H9 (cell line): ENCODE data around the gene STARD7. TPM values are rescaled to one million over a fixed set of nuclear protein-coding genes. Genes with fewer than 3 reads are reported as not detected.

ENCODE experiments used
- DNase-seq: peaks from one replicate; pipeline ENCODE4 v3.0.0-alpha.2; 2017
- H2AFZ ChIP-seq: one replicate; pipeline ENCODE4 v1.6.1; 2013; ENCODE audit warnings: mild to moderate bottlenecking, low read length, control low read depth, moderate library complexity
- H2AK5ac ChIP-seq: 2 replicates; pipeline ENCODE4 v1.6.1; 2013; ENCODE audit warnings: low read length, control low read depth, mixed read lengths; ENCODE audit not compliant: insufficient read length
- H2BK120ac ChIP-seq: one replicate; pipeline ENCODE4 v1.6.1; 2013; ENCODE audit warnings: low read depth, mild to moderate bottlenecking, low read length, control low read depth, inconsistent platforms; ENCODE audit not compliant: poor library complexity, severe bottlenecking
- H2BK12ac ChIP-seq: 2 replicates; pipeline ENCODE4 v1.6.1; 2013; ENCODE audit warnings: low read length, control low read depth, mixed read lengths, low read depth; ENCODE audit not compliant: insufficient read length
- H2BK15ac ChIP-seq: 2 replicates; pipeline ENCODE4 v1.6.1; 2013; ENCODE audit warnings: low read depth, low read length, control low read depth
- H2BK20ac ChIP-seq: one replicate; pipeline ENCODE4 v1.6.1; 2013; ENCODE audit warnings: low read depth, mild to moderate bottlenecking, low read length, control low read depth, inconsistent platforms; ENCODE audit not compliant: poor library complexity, severe bottlenecking
- H2BK5ac ChIP-seq: 2 replicates; pipeline ENCODE4 v1.6.1; 2013; ENCODE audit warnings: low read length, control low read depth, mixed read lengths; ENCODE audit not compliant: insufficient read length
- H3K14ac ChIP-seq: 2 replicates; pipeline ENCODE4 v1.6.1; 2013; ENCODE audit warnings: low read length, control low read depth; ENCODE audit not compliant: insufficient read depth
- H3K18ac ChIP-seq: 2 replicates; pipeline ENCODE4 v1.6.1; 2013; ENCODE audit warnings: low read depth, mild to moderate bottlenecking, mixed read lengths, low read length, control low read depth; ENCODE audit not compliant: insufficient read length
- H3K23ac ChIP-seq: 2 replicates; pipeline ENCODE4 v1.6.1; 2013; ENCODE audit warnings: low read length, control low read depth, mixed read lengths, low read depth; ENCODE audit not compliant: insufficient read length
- H3K23me2 ChIP-seq: 2 replicates; pipeline ENCODE4 v1.6.1; 2013; ENCODE audit warnings: low read depth, mild to moderate bottlenecking, mixed read lengths, low read length, control low read depth; ENCODE audit not compliant: insufficient read length, poor library complexity, severe bottlenecking
- H3K27ac ChIP-seq: 2 replicates; pipeline ENCODE4 v1.5.1; 2013; ENCODE audit warnings: low read length, control low read depth, mixed read lengths, low read depth; ENCODE audit not compliant: insufficient read length
- H3K27me3 ChIP-seq: 2 replicates; pipeline ENCODE4 v1.6.1; 2013; ENCODE audit warnings: low read length, control low read depth, inconsistent platforms; ENCODE audit not compliant: insufficient read depth
- H3K4ac ChIP-seq: 2 replicates; pipeline ENCODE4 v1.6.1; 2013; ENCODE audit warnings: low read depth, mild to moderate bottlenecking, control low read depth, inconsistent platforms, low read length, moderate library complexity
- H3K4me1 ChIP-seq: 2 replicates; pipeline ENCODE4 v1.6.1; 2013; ENCODE audit warnings: low read length, control low read depth, inconsistent platforms; ENCODE audit not compliant: insufficient read depth
- H3K4me2 ChIP-seq: 2 replicates; pipeline ENCODE4 v1.6.1; 2013; ENCODE audit warnings: low read length, control low read depth, mixed read lengths; ENCODE audit not compliant: insufficient read length, insufficient read depth
- H3K56ac ChIP-seq: 2 replicates; pipeline ENCODE4 v1.6.1; 2013; ENCODE audit warnings: low read depth, mild to moderate bottlenecking, mixed read lengths, low read length, control low read depth; ENCODE audit not compliant: insufficient read length
- H3K79me1 ChIP-seq: 2 replicates; pipeline ENCODE4 v1.6.1; 2013; ENCODE audit warnings: low read depth, mild to moderate bottlenecking, moderate library complexity, low read length, control low read depth, inconsistent platforms; ENCODE audit not compliant: insufficient read depth, poor library complexity, severe bottlenecking
- H3K79me2 ChIP-seq: 2 replicates; pipeline ENCODE4 v1.6.1; 2013; ENCODE audit warnings: low read length, control low read depth, inconsistent platforms; ENCODE audit not compliant: insufficient read depth
- H3K9ac ChIP-seq: 2 replicates; pipeline ENCODE4 v1.6.1; 2013; ENCODE audit warnings: low read length, control low read depth, mixed read lengths; ENCODE audit not compliant: insufficient read length; ENCODE audit errors: extremely low read depth
- H3K9me3 ChIP-seq: one replicate; pipeline ENCODE4 v1.6.1; 2013; ENCODE audit warnings: low read depth, low read length, inconsistent platforms; ENCODE audit not compliant: control insufficient read depth
- H3T11ph ChIP-seq: one replicate; pipeline ENCODE4 v1.6.1; 2013; ENCODE audit warnings: mild to moderate bottlenecking, low read length, control low read depth, inconsistent platforms
- H4K20me1 ChIP-seq: one replicate; pipeline ENCODE4 v1.6.1; 2013; ENCODE audit not compliant: control insufficient read depth, insufficient read length, insufficient read depth
- H4K5ac ChIP-seq: 2 replicates; pipeline ENCODE4 v1.6.1; 2013; ENCODE audit warnings: low read depth, mild to moderate bottlenecking, mixed read lengths, low read length, control low read depth; ENCODE audit not compliant: insufficient read length
- H4K8ac ChIP-seq: replicated peaks from 2 replicates; pipeline ENCODE4 v1.6.1; 2013; ENCODE audit warnings: low read length, control low read depth, mixed read lengths, low read depth; ENCODE audit not compliant: insufficient read length
- H4K91ac ChIP-seq: 2 replicates; pipeline ENCODE4 v1.6.1; 2013; ENCODE audit warnings: low read depth, mild to moderate bottlenecking, moderate library complexity, mixed read lengths, low read length, control low read depth; ENCODE audit not compliant: insufficient read length
- H3K27ac Mint-ChIP-seq, 3 experiments: 2 replicates in 2 of 3; 3 replicates in 1 of 3; pipeline ENCODE4 v1.8.0; 2020 to 2021; ENCODE audit warnings: mixed read lengths in 3 of 3, mild to moderate bottlenecking in 1 of 3, moderate library complexity in 1 of 3
- H3K27me3 Mint-ChIP-seq: 2 replicates; pipeline ENCODE4 v1.8.0; 2021; ENCODE audit warnings: low read depth, mild to moderate bottlenecking, moderate library complexity, mixed read lengths
- H3K36me3 Mint-ChIP-seq, 3 experiments: 2 replicates in 2 of 3; 3 replicates in 1 of 3; pipeline ENCODE4 v1.8.0; 2020 to 2021; ENCODE audit warnings: low read depth in 3 of 3, mixed read lengths in 3 of 3; ENCODE audit not compliant: insufficient read depth in 1 of 3
- H3K4me1 Mint-ChIP-seq, 2 experiments: 2 replicates each; pipeline ENCODE4 v1.8.0; 2020; ENCODE audit warnings: mixed read lengths in 2 of 2
- H3K4me3 Mint-ChIP-seq, 2 experiments: 2 replicates in 1 of 2; 3 replicates in 1 of 2; pipeline ENCODE4 v1.8.0; 2020 to 2021; ENCODE audit warnings: mild to moderate bottlenecking in 2 of 2, mixed read lengths in 2 of 2, moderate library complexity in 1 of 2
- H3K9me3 Mint-ChIP-seq, 2 experiments: 2 replicates in 1 of 2; 3 replicates in 1 of 2; pipeline ENCODE4 v1.8.0; 2020; ENCODE audit warnings: mild to moderate bottlenecking in 2 of 2, mixed read lengths in 2 of 2, moderate library complexity in 1 of 2
- WGBS: extraction: QIAGEN DNeasy Blood & Tissue Kit; methylation state at CpG from one replicate; pipeline ENCODE4 v1.1.7; 2013; ENCODE audit warnings: missing lambda C conversion rate, low lambda C conversion rate, mixed read lengths; ENCODE audit not compliant: insufficient read length; ENCODE audit errors: extremely low coverage; 5-methylcytosine and 5-hydroxymethylcytosine counted together
- total RNA-seq: library from RNA; stranded (reverse); gene quantifications from 2 replicates; pipeline ENCODE4 v1.2.1, GENCODE V29; 2021
- TF ChIP-seq, protein P1 (sequence below): fragments of 200-600 bp; sonication (generic); conservative IDR thresholded peaks from 3 replicates; pipeline ENCODE4 v1.8.0; 2021; ENCODE audit warnings: antibody characterized with exemption, mild to moderate bottlenecking

STARD7 gene
- total RNA-seq, 1 experiment from 2014 or later, result 212 TPM

DNA sequence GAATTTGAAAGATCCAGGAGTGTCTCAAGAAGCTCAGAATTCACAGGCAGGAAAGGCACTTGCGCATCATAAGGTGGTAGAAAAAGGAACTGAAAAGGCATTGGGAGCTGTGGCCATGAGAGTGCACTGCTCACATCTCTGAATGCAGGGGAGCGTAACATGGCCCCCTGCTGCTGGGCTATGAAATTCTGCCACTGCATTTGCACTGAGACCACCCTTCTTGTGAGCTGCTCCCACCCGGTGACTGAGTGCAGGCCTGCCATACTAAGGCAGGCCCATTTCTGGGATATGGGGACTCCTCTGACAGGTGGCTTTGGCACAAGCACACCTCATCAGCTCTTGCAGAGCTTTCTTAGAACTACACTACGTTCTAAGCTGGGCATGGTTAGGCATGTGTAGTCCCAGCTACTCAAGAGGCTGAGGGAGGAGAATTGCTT is 25.3 kb upstream of the STARD7 start:
- Histone ChIP-seq H2BK20ac (no peak overlapping the region), H2BK5ac (no peak overlapping the region), H2BK120ac (no peak overlapping the region), H3K18ac (no peak overlapping the region), H3K9me3 (no peaks in the 10 kb centered on the region), H2AFZ (no peak overlapping the region), H3K27ac (no peak overlapping the region), H3T11ph (no peak overlapping the region), H3K27me3 (no peaks in the 10 kb centered on the region), H2AK5ac (no peak overlapping the region), H3K4ac (no peak overlapping the region), H3K79me2 (no peaks in the 10 kb centered on the region), H3K14ac (no peak overlapping the region), H4K5ac (no peak overlapping the region), H4K20me1 (no peaks in the 10 kb centered on the region), H3K4me2 (no peak overlapping the region), H2BK12ac (no peak overlapping the region), H3K4me1 (no peaks in the 10 kb centered on the region), H2BK15ac (no peak overlapping the region), H3K79me1 (peaks cover 3% of the 10 kb centered on the region), H3K23ac (no peak overlapping the region), H3K9ac (no peak overlapping the region), H3K23me2 (no peaks in the 10 kb centered on the region), H4K8ac (no peak overlapping the region), H4K91ac (no peak overlapping the region), H3K56ac (no peak overlapping the region)
- Mint-ChIP-seq H3K4me3 (no peak overlapping the region), H3K27ac (no peak overlapping the region), H3K27me3 (no peaks in the 10 kb centered on the region), H3K4me1 (no peaks in the 10 kb centered on the region), H3K36me3 (no peaks in the 10 kb centered on the region), H3K9me3 (no peaks in the 10 kb centered on the region)
- WGBS, result no CpG with 5 or more reads among the region's 4 CpGs
- TF ChIP-seq, protein P1, sequence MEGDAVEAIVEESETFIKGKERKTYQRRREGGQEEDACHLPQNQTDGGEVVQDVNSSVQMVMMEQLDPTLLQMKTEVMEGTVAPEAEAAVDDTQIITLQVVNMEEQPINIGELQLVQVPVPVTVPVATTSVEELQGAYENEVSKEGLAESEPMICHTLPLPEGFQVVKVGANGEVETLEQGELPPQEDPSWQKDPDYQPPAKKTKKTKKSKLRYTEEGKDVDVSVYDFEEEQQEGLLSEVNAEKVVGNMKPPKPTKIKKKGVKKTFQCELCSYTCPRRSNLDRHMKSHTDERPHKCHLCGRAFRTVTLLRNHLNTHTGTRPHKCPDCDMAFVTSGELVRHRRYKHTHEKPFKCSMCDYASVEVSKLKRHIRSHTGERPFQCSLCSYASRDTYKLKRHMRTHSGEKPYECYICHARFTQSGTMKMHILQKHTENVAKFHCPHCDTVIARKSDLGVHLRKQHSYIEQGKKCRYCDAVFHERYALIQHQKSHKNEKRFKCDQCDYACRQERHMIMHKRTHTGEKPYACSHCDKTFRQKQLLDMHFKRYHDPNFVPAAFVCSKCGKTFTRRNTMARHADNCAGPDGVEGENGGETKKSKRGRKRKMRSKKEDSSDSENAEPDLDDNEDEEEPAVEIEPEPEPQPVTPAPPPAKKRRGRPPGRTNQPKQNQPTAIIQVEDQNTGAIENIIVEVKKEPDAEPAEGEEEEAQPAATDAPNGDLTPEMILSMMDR, result no peak
- DNase-seq, result no peak
